ENCODE data around the gene BANF2. TPM values are rescaled to one million over a fixed set of nuclear protein-coding genes. Genes with fewer than 3 reads are reported as not detected.

BANF2 gene
- total RNA-seq, 1 donor from 2014 or later: not detected

DNA sequence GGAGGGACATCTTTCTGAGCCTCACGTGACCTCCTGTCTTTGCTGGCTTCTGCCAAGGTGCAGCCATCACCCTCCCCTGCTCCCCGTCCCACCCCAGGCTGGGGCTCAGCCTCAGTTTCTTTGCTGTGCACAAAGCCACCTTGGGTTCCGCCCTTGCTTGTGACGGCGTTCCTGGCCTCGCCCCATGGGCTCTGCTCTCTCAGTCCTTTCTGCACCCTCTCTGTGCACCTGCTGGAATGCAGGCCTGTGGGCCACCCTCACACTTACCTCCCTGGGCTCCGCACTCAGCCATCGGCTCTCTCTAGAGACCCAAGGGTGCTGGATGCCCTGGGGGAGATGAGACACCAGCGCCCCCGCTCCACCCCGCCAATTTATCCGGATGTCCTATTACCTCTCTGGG, 28.3 kb downstream of the BANF2 start:
- H3K36me3 ChIP-seq: no peaks in the 10 kb centered on the region
- H3K9me3 ChIP-seq: no peaks in the 10 kb centered on the region
- H3K27ac ChIP-seq: no peak overlapping the region
- ATAC-seq (no peak), DNase-seq (no peak)
- intact Hi-C loops (cut with DNase I): no loop called here
- H3K4me3 ChIP-seq: no peak overlapping the region
- H3K27me3 ChIP-seq: no peaks in the 10 kb centered on the region
- no peaks in the 10 kb centered on the region for H3K4me1 ChIP-seq
- TF ChIP-seq, protein P1, sequence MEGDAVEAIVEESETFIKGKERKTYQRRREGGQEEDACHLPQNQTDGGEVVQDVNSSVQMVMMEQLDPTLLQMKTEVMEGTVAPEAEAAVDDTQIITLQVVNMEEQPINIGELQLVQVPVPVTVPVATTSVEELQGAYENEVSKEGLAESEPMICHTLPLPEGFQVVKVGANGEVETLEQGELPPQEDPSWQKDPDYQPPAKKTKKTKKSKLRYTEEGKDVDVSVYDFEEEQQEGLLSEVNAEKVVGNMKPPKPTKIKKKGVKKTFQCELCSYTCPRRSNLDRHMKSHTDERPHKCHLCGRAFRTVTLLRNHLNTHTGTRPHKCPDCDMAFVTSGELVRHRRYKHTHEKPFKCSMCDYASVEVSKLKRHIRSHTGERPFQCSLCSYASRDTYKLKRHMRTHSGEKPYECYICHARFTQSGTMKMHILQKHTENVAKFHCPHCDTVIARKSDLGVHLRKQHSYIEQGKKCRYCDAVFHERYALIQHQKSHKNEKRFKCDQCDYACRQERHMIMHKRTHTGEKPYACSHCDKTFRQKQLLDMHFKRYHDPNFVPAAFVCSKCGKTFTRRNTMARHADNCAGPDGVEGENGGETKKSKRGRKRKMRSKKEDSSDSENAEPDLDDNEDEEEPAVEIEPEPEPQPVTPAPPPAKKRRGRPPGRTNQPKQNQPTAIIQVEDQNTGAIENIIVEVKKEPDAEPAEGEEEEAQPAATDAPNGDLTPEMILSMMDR (IDR thresholded peaks at IDR 0.05): no peak

DNA sequence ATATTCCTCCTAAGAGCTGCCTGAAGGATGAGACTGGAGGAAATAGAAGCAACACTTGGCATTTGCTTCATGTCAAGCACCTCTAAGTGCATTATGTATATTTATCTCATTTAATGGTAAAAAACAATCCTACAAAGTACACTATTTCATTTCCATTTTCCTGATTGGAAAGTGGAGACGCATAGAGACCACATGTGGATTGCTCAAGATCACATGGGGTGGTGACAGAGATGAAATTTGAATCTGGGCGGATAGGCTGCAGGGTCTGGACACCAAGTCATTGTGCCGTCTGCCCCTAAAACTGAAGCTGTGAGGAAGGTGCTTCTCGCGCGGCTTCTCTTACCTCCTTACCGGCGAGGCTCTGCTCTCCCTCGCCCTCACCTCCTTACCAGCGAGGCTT, 30.3 kb downstream of the BANF2 start:
- Histone ChIP-seq H3K36me3 (no peaks in the 10 kb centered on the region), H3K27me3 (no peaks in the 10 kb centered on the region), H3K4me3 (no peak overlapping the region), H3K4me1 (no peaks in the 10 kb centered on the region), H3K9me3 (no peaks in the 10 kb centered on the region), H3K27ac (no peak overlapping the region)
- DNase-seq (no peak), ATAC-seq (no peak)
- intact Hi-C loops (cut with DNase I): no loop called here
- TF ChIP-seq, protein P1 (IDR thresholded peaks at IDR 0.05): no peak

DNA sequence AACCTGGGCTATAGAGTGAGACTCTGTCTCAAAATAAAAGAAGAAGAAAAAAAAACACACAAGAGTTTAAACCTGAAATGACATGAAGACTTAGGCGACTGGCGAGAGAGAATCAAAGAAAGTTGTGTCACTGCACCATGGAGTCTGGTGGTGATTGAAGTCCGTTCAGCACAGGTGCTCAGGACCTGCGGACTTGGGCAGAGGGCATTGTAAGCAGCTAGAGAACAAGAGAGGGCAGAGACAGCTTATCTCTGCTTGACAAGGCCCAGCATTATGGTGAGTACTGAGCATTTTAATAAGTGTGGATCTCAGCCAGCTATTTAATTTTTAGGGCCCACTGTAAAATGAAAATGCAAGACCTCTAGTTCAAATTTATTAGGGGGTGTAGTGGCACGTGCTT, 31.5 kb downstream of the BANF2 start:
- no peak for ATAC-seq
- no peak for DNase-seq
- TF ChIP-seq, protein P1 (IDR thresholded peaks at IDR 0.05): no peak
- no peaks in the 10 kb centered on the region for H3K27me3 ChIP-seq
- no peaks in the 10 kb centered on the region for H3K36me3 ChIP-seq
- intact Hi-C loops (cut with DNase I): no loop called here
- H3K27ac ChIP-seq: no peak overlapping the region
- no peak overlapping the region for H3K4me3 ChIP-seq
- H3K4me1 ChIP-seq: no peaks in the 10 kb centered on the region
- H3K9me3 ChIP-seq: no peaks in the 10 kb centered on the region

DNA sequence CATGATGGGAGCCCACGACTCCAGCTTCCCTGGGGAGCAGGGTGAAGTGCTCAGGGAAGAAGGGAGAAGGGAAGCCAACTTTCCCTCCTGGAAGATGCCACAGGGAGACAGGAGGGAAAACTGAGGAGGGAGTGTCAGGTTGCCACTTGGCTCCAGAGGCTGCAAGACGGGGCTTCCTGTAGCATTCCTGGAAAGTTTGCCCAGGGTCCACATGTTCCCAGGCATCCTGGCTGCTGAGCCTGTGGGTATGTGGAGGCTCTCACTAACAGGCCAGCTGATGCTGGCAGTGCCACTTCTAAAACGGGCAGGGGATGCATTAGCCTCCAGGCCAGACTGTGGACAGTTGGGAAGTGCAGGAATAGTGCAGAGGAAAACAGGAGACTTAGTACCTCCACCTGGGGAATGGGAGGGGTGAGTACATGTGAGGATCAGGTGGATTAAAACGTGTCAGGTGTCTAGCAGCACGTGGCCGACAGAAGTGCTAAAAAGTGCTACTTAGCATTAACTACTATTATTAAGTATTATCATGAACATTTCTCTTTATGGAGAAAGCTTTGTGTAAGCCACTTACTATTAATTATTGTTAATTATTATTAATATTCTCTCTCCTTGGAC, 33.2 kb downstream of the BANF2 start:
- DNase-seq (no peak), ATAC-seq (no peak)
- H3K27ac ChIP-seq: no peak overlapping the region
- H3K9me3 ChIP-seq: no peaks in the 10 kb centered on the region
- TF ChIP-seq, protein P1 (IDR thresholded peaks at IDR 0.05): no peak
- H3K27me3 ChIP-seq: no peaks in the 10 kb centered on the region
- intact Hi-C loops (cut with DNase I): no loop called here
- H3K36me3 ChIP-seq: no peaks in the 10 kb centered on the region
- no peaks in the 10 kb centered on the region for H3K4me1 ChIP-seq
- no peak overlapping the region for H3K4me3 ChIP-seq

DNA sequence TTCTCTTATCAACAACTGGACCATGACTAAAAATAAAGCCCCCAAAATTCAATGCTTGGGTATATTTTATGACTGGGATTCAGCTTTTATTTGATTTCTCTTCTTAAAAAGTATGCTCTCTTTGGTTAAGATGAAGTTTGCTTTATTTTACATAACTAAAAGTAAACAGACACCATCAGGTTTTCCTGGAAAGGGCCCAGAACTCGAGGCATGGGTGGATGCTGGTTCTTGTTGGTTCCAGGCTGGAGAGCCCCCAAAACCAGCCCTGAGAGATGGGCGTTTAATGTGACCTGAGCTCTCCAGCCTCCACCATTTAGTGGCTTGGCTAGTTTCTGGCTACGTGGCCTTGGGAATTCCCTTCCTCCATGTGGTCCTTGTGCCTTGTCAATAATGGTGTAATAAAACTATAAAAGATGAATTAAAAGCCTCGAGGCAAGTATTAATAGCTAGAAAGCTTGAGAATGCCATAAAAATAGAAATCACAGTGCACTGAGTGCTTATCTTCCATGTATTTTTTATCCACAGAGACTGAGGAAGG, 34.1 kb downstream of the BANF2 start:
- DNase-seq (no peak), ATAC-seq (no peak)
- Histone ChIP-seq H3K36me3 (no peaks in the 10 kb centered on the region), H3K27ac (no peak overlapping the region), H3K9me3 (no peaks in the 10 kb centered on the region), H3K27me3 (no peaks in the 10 kb centered on the region), H3K4me1 (no peaks in the 10 kb centered on the region), H3K4me3 (no peak overlapping the region)
- intact Hi-C loops (cut with DNase I): no loop called here
- TF ChIP-seq, protein P1 (IDR thresholded peaks at IDR 0.05): no peak

DNA sequence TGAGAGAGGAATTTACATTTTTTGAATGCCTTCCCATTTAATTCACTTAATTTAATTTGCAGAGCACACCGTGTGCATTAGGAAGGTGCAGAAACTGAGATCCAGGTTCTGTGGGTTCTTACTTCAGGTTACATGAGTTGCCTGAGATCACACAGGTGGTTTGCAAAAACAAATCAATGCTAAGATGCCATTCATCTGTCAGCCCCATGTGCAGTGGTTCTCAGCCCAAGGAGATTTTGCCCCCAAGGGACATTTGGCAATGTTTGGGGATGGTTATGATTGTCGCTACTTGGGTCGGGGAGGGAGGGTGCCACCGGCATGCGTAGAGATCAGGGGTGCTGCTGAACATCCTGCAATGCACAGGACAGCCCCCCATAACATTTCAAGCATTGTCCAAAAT, 34.6 kb downstream of the BANF2 start:
- ATAC-seq: no peak
- DNase-seq: no peak
- intact Hi-C loops (cut with DNase I): no loop called here
- no peak overlapping the region for H3K27ac ChIP-seq
- no peaks in the 10 kb centered on the region for H3K27me3 ChIP-seq
- no peaks in the 10 kb centered on the region for H3K9me3 ChIP-seq
- no peaks in the 10 kb centered on the region for H3K36me3 ChIP-seq
- TF ChIP-seq, protein P1 (IDR thresholded peaks at IDR 0.05): no peak
- no peaks in the 10 kb centered on the region for H3K4me1 ChIP-seq
- no peak overlapping the region for H3K4me3 ChIP-seq

Measured in upper lobe of right lung (tissue), 1 donor.